HepG2 (cell line): Measurements from ENCODE around the gene PCGF3. TPM values are rescaled to one million over a fixed set of nuclear protein-coding genes. Genes with fewer than 3 reads are reported as not detected.

Experiments used
- CHCHD3 ChIP-seq: sonication (generic); formaldehyde crosslinking; IDR thresholded peaks from 2 replicates; pipeline ENCODE4 v1.8.0; 2022; ENCODE audit warnings: mild to moderate bottlenecking, missing genetic modification reagents, moderate library complexity
- FOXO4 ChIP-seq: sonication (generic); formaldehyde crosslinking; conservative IDR thresholded peaks from 2 replicates; pipeline ENCODE4 v1.8.1; 2023; ENCODE audit warnings: missing genetic modification reagents
- HDAC1 ChIP-seq: sonication (generic); formaldehyde crosslinking; IDR thresholded peaks from 2 replicates; pipeline ENCODE4 v1.5.1; 2020; ENCODE audit warnings: mild to moderate bottlenecking, missing genetic modification reagents
- HMGA1 ChIP-seq: sonication (generic); formaldehyde crosslinking; conservative IDR thresholded peaks from 2 replicates; pipeline ENCODE4 v1.4.0; 2020; ENCODE audit warnings: missing genetic modification reagents
- HOXA7 ChIP-seq: sonication (generic); formaldehyde crosslinking; IDR thresholded peaks from 2 replicates; pipeline ENCODE4 v1.8.1; 2022; ENCODE audit warnings: mild to moderate bottlenecking, missing genetic modification reagents, moderate library complexity
- MLXIP ChIP-seq: sonication (generic); formaldehyde crosslinking; IDR thresholded peaks from 2 replicates; pipeline ENCODE4 v1.9.0; 2021; ENCODE audit warnings: missing genetic modification reagents, borderline replicate concordance
- POLR2AphosphoS5 ChIP-seq: IDR thresholded peaks from 2 replicates; pipeline ENCODE4 v1.6.1; 2012; ENCODE audit warnings: low read depth, low read length
- RARA ChIP-seq: IDR thresholded peaks from 2 replicates; pipeline ENCODE4 v1.6.1; 2016; ENCODE audit warnings: missing genetic modification reagents, missing compliant biosample characterization
- THAP9 ChIP-seq: sonication (generic); formaldehyde crosslinking; IDR thresholded peaks from 2 replicates; pipeline ENCODE4; 2020; ENCODE audit warnings: missing genetic modification reagents, mild to moderate bottlenecking, borderline replicate concordance
- ZBTB21 ChIP-seq: sonication (generic); formaldehyde crosslinking; IDR thresholded peaks from 2 replicates; pipeline ENCODE4 v1.4.0; 2020; ENCODE audit warnings: missing genetic modification reagents
- ZFP82 ChIP-seq: sonication (generic); formaldehyde crosslinking; IDR thresholded peaks from 2 replicates; pipeline ENCODE4 v1.5.1; 2020; ENCODE audit warnings: mild to moderate bottlenecking, missing genetic modification reagents, borderline replicate concordance
- ZNF224 ChIP-seq: sonication (generic); formaldehyde crosslinking; IDR thresholded peaks from 2 replicates; pipeline ENCODE4 v1.5.0; 2020; ENCODE audit warnings: mild to moderate bottlenecking, missing genetic modification reagents
- ZNF460 ChIP-seq: sonication (generic); formaldehyde crosslinking; IDR thresholded peaks from 2 replicates; pipeline ENCODE4 v1.5.1; 2020; ENCODE audit warnings: missing genetic modification reagents, mild to moderate bottlenecking, borderline replicate concordance
- ZNF562 ChIP-seq: sonication (generic); formaldehyde crosslinking; IDR thresholded peaks from 2 replicates; pipeline ENCODE4 v1.8.0; 2022; ENCODE audit warnings: missing genetic modification reagents, borderline replicate concordance
- polyA plus RNA-seq, 8 experiments: library from polyadenylated mRNA; depleted of rRNA in 3 of 8; stranded (reverse) in 7 of 8; unstranded in 1 of 8; fragments of >200 nt; fragmentation: Illumina TruSeq in 4 of 8; extraction: Trizol in 4 of 8; gene quantifications; 2 replicates each; pipeline versions ENCODE4 v1.2.1 to v1.2.3, GENCODE V29; 2011 to 2016; ENCODE audit warnings: low read depth in 4 of 8, missing spikeins in 1 of 8, mixed read lengths in 1 of 8; ENCODE audit not compliant: insufficient read depth in 1 of 8
- total RNA-seq, 5 experiments: library from RNA; depleted of rRNA; stranded (reverse); fragments of >200 nt; fragmentation: Illumina TruSeq; extraction: Trizol; gene quantifications; 2 replicates each; pipeline ENCODE4 v1.2.3, GENCODE V29; 2016; ENCODE audit warnings: low read depth in 1 of 5
- TF ChIP-seq, protein P1 (sequence below): sonication (generic); formaldehyde crosslinking; IDR thresholded peaks from 2 replicates; pipeline ENCODE4 v1.4.0; 2020; ENCODE audit warnings: low read depth, mild to moderate bottlenecking, missing genetic modification reagents
- TF ChIP-seq, protein P2 (sequence below): sonication (generic); formaldehyde crosslinking; IDR thresholded peaks from 2 replicates; pipeline ENCODE4 v1.4.0; 2020; ENCODE audit warnings: missing genetic modification reagents

The PCGF3 gene
- total and polyA plus RNA-seq, 2 of the 13 experiments (the other 11 are each of a cell fraction or from before 2014, with no cell fraction given): 28.6 to 66.2 TPM

DNA sequence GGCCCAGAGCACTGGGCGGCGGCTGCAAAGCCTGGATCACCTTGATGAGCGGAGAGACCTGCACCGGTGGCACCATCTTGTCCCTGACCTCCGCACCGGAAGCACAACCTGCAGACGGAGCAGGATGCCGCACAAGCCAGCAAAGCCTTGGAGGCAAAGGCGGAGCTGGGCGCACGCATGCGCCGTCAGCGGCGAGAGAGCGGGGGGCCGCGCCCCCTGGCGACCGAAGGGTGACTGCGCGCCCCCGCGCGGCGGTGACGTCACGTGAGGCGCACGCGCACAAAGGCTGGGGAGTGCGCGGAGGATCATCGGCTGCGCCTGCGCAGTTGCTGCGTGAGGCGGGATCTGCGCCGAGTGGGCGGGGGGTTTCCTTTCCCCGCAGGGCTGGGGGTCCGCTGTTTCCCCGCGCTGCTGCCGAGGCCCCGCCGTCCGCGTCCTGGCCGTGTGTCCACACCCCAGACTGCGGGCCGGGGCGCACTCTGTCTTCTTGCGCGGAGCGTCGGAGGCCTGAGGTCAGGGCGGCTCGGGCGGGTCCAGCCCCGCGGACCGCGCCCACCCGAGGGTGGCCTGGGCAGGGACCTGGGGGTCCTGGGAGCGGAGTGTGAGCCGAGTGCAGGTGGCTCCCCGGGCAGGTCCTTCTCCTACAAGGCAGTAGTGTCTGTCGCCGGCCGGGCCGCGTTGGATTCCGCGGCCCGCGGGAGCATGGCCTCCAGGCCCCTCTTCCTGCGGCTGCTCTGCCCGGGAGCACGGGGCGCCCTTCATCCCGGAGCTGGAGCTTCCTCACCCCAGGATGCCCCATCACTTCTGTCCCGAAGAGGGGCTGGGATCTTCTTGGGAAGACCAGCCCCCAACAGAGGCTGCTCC lies 31.2 kb upstream of the PCGF3 start, which contains the start of the genes ATP5ME and MYL5 (continued):
- TF ChIP-seq ZNF562: no peak
- TF ChIP-seq, protein P1, sequence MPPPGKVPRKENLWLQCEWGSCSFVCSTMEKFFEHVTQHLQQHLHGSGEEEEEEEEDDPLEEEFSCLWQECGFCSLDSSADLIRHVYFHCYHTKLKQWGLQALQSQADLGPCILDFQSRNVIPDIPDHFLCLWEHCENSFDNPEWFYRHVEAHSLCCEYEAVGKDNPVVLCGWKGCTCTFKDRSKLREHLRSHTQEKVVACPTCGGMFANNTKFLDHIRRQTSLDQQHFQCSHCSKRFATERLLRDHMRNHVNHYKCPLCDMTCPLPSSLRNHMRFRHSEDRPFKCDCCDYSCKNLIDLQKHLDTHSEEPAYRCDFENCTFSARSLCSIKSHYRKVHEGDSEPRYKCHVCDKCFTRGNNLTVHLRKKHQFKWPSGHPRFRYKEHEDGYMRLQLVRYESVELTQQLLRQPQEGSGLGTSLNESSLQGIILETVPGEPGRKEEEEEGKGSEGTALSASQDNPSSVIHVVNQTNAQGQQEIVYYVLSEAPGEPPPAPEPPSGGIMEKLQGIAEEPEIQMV (CRISPR knock-in tag): peak; percentile 87
- peak; percentile 89 for TF ChIP-seq THAP9 (CRISPR knock-in tag)
- peak; percentile 67 for TF ChIP-seq HDAC1 (CRISPR knock-in tag)
- no peak for TF ChIP-seq HOXA7 (CRISPR knock-in tag)
- TF ChIP-seq ZNF460 (CRISPR knock-in tag): no peak
- TF ChIP-seq ZNF224 (CRISPR knock-in tag): peak; percentile 84; the same call in 1 of the 2 replicates
- peak; percentile 98; the same call in 1 of the 2 replicates for TF ChIP-seq ZFP82
- no peak for TF ChIP-seq FOXO4 (CRISPR knock-in tag)
- peak; percentile 54; the same call in 1 of the 2 replicates for TF ChIP-seq RARA (CRISPR knock-in tag)
- peak; percentile 80; the same call in 1 of the 2 replicates for TF ChIP-seq CHCHD3
- TF ChIP-seq POLR2AphosphoS5: peak; percentile 88
- TF ChIP-seq MLXIP: 0 out of 2 replicates have a peak, but pooled peaks have one; percentile 58
- no peak for TF ChIP-seq HMGA1 (CRISPR knock-in tag)
- no peak for TF ChIP-seq ZBTB21 (CRISPR knock-in tag)
- TF ChIP-seq, protein P2, sequence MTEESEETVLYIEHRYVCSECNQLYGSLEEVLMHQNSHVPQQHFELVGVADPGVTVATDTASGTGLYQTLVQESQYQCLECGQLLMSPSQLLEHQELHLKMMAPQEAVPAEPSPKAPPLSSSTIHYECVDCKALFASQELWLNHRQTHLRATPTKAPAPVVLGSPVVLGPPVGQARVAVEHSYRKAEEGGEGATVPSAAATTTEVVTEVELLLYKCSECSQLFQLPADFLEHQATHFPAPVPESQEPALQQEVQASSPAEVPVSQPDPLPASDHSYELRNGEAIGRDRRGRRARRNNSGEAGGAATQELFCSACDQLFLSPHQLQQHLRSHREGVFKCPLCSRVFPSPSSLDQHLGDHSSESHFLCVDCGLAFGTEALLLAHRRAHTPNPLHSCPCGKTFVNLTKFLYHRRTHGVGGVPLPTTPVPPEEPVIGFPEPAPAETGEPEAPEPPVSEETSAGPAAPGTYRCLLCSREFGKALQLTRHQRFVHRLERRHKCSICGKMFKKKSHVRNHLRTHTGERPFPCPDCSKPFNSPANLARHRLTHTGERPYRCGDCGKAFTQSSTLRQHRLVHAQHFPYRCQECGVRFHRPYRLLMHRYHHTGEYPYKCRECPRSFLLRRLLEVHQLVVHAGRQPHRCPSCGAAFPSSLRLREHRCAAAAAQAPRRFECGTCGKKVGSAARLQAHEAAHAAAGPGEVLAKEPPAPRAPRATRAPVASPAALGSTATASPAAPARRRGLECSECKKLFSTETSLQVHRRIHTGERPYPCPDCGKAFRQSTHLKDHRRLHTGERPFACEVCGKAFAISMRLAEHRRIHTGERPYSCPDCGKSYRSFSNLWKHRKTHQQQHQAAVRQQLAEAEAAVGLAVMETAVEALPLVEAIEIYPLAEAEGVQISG (CRISPR knock-in tag): peak; percentile 85
